GM21367 (cell line): Measurements from ENCODE around the gene GAPDH.
"Not testable (repeated sequence)": the region's sequence is repeated elsewhere in the genome, so short reads cannot be mapped to it uniquely, and the experiment has no call there.

ENCODE experiments used
- ATAC-seq: cut with Tn5 transposase; IDR thresholded peaks from one replicate; pipeline ENCODE4 v1.9.1; 2021; ENCODE audit not compliant: unreplicated experiment

Gene GAPDH

GRCh38 chr12:6533923-6534694 lies at the start of gene GAPDH:
Gene GAPDH (plus strand): TSS chr12:6534517. CDS start chr12:6534833, 316 bp downstream.
- ATAC-seq: peak; percentile 37

GRCh38 chr12:6488240-6488639 lies 46.1 kb upstream of the GAPDH start:
- no peak for ATAC-seq

- ATAC-seq: no peak
These were observed 44.9 kb upstream of the GAPDH start for GRCh38 chr12:6489449-6489848.

GRCh38 chr12:6490673-6491072 lies 43.6 kb upstream of the GAPDH start:
- ATAC-seq: not testable (repeated sequence)

- ATAC-seq: peak; percentile 45
These were observed 41.4 kb upstream of the GAPDH start, which contains the start of gene MRPL51 for GRCh38 chr12:6492838-6493496. Gene MRPL51 (minus strand): TSS chr12:6493262. CDS start chr12:6493136, 126 bp downstream.

GRCh38 chr12:6493497-6494257 lies 40.6 kb upstream of the GAPDH start, which contains the start of gene NCAPD2:
Gene NCAPD2 (plus strand): TSS chr12:6494102. CDS start chr12:6495099, 997 bp downstream.
- ATAC-seq: peak; percentile 76

GRCh38 chr12:6494258-6494743 lies 40.0 kb upstream of the GAPDH start:
- ATAC-seq: no peak

GRCh38 chr12:6494968-6495367 lies 39.3 kb upstream of the GAPDH start:
- no peak for ATAC-seq

GRCh38 chr12:6497291-6497690 lies 37.0 kb upstream of the GAPDH start:
- not testable (repeated sequence) for ATAC-seq

GRCh38 chr12:6500466-6500865 lies 33.9 kb upstream of the GAPDH start:
- no peak for ATAC-seq

GRCh38 chr12:6507102-6507998 lies 27.0 kb upstream of the GAPDH start:
- ATAC-seq: no peak

GRCh38 chr12:6508087-6508486 lies 26.2 kb upstream of the GAPDH start:
- no peak for ATAC-seq

- ATAC-seq: no peak
These were observed 14.1 kb upstream of the GAPDH start for GRCh38 chr12:6520186-6520585.

- no peak for ATAC-seq
These were observed 12.1 kb upstream of the GAPDH start for GRCh38 chr12:6522193-6522592.

GRCh38 chr12:6523708-6524107 lies 10.6 kb upstream of the GAPDH start:
- no peak for ATAC-seq

GRCh38 chr12:6524648-6525047 lies 9.7 kb upstream of the GAPDH start:
- ATAC-seq: no peak

- no peak for ATAC-seq
These were observed 8.1 kb upstream of the GAPDH start for GRCh38 chr12:6526201-6526600.

- no peak for ATAC-seq
These were observed 7.4 kb upstream of the GAPDH start for GRCh38 chr12:6526766-6527525.

- no peak for ATAC-seq
These were observed 6.6 kb upstream of the GAPDH start for GRCh38 chr12:6527711-6528110.
